OCI-LY3 (cell line): ENCODE results near the gene SH3GL2.

ENCODE experiments used
- H2AFZ ChIP-seq: fragments of 200-600, 300-600 bp; shearing (Covaris generic); 2 replicates; pipeline ENCODE4 v1.6.0; 2014; ENCODE audit warnings: antibody characterized with exemption, low read depth, low read length
- H3K27ac ChIP-seq: fragments of 200-600, 300-600 bp; sonication (generic); 2 replicates; pipeline ENCODE4 v1.5.1; 2014; ENCODE audit warnings: mild to moderate bottlenecking, low read length, moderate library complexity, mixed read lengths
- H3K27me3 ChIP-seq: fragments of 200-600, 300-600 bp; sonication (generic); 2 replicates; pipeline ENCODE4 v1.6.1; 2014; ENCODE audit warnings: low read depth, low read length, mixed read lengths
- H3K36me3 ChIP-seq: fragments of 200-600, 300-600 bp; sonication (generic); replicated peaks from 2 replicates; pipeline ENCODE3; 2014; ENCODE audit warnings: low read depth, low read length, mixed read lengths
- H3K4me1 ChIP-seq: fragments of 300-600, 200-600 bp; sonication (generic); 2 replicates; pipeline ENCODE4 v1.6.1; 2014; ENCODE audit warnings: low read length, mixed read lengths
- H3K4me2 ChIP-seq: fragments of 200-600, 300-600 bp; sonication (generic); 2 replicates; pipeline ENCODE4 v1.6.1; 2014; ENCODE audit warnings: low read length, mixed read lengths
- H3K4me3 ChIP-seq: fragments of 300-600, 200-600 bp; sonication (generic); 2 replicates; pipeline ENCODE4 v1.5.1; 2014; ENCODE audit warnings: antibody characterized with exemption, mild to moderate bottlenecking, low read length, moderate library complexity
- H3K79me2 ChIP-seq: fragments of 300-600, 200-600 bp; shearing (Covaris generic); 2 replicates; pipeline ENCODE4 v1.6.1; 2014; ENCODE audit warnings: mild to moderate bottlenecking, low read length, mixed read lengths
- H3K9ac ChIP-seq: fragments of 300-600, 200-600 bp; shearing (Covaris generic); 2 replicates; pipeline ENCODE4 v1.6.0; 2014; ENCODE audit warnings: mild to moderate bottlenecking, low read length, moderate library complexity
- H3K9me3 ChIP-seq: fragments of 200-600, 300-600 bp; shearing (Covaris generic); 2 replicates; pipeline ENCODE4 v1.6.1; 2014; ENCODE audit warnings: low read length, mixed read lengths; ENCODE audit not compliant: insufficient read depth
- H4K20me1 ChIP-seq: fragments of 200-600, 300-600 bp; sonication (generic); 2 replicates; pipeline ENCODE4 v1.6.1; 2016; ENCODE audit warnings: low read length, mixed read lengths; ENCODE audit not compliant: insufficient read depth
- CTCF ChIP-seq: fragments of 200-600, 300-600 bp; sonication (generic); IDR thresholded peaks from 2 replicates; pipeline ENCODE4 v1.5.1; 2014; ENCODE audit warnings: antibody characterized with exemption, low read length, low read depth
- EZH2phosphoT487 ChIP-seq: fragments of 200-600 bp; shearing (Covaris generic); IDR thresholded peaks from 2 replicates; pipeline ENCODE4 v1.6.1; 2018; ENCODE audit warnings: antibody characterized with exemption, mixed run types, low read depth

The SH3GL2 gene

GRCh38 chr9:17824191-17824590 lies 245.3 kb downstream of the SH3GL2 start:
- no peak overlapping the region for H3K27ac ChIP-seq
- H3K36me3 ChIP-seq, result no peaks in the 10 kb centered on the region
- H4K20me1 ChIP-seq, result no peaks in the 10 kb centered on the region
- no peak overlapping the region for H3K4me3 ChIP-seq
- H2AFZ ChIP-seq, result no peak overlapping the region
- no peaks in the 10 kb centered on the region for H3K4me1 ChIP-seq
- H3K4me2 ChIP-seq, result no peak overlapping the region
- no peaks in the 10 kb centered on the region for H3K27me3 ChIP-seq
- no peak for TF ChIP-seq EZH2phosphoT487
- no peak for TF ChIP-seq CTCF
- H3K9ac ChIP-seq, result no peak overlapping the region
- H3K79me2 ChIP-seq, result no peaks in the 10 kb centered on the region
- no peaks in the 10 kb centered on the region for H3K9me3 ChIP-seq

GRCh38 chr9:17824616-17825264 lies 245.9 kb downstream of the SH3GL2 start:
- Histone ChIP-seq H3K27ac (no peak overlapping the region), H2AFZ (no peak overlapping the region), H3K4me3 (no peak overlapping the region), H3K9ac (no peak overlapping the region), H3K9me3 (no peaks in the 10 kb centered on the region), H3K4me1 (no peaks in the 10 kb centered on the region), H4K20me1 (no peaks in the 10 kb centered on the region), H3K36me3 (no peaks in the 10 kb centered on the region), H3K79me2 (no peaks in the 10 kb centered on the region), H3K4me2 (no peak overlapping the region), H3K27me3 (no peaks in the 10 kb centered on the region)
- TF ChIP-seq CTCF, result no peak
- no peak for TF ChIP-seq EZH2phosphoT487

- H2AFZ ChIP-seq, result no peak overlapping the region
- H3K27me3 ChIP-seq, result no peaks in the 10 kb centered on the region
- no peak overlapping the region for H3K27ac ChIP-seq
- H3K4me1 ChIP-seq, result no peaks in the 10 kb centered on the region
- TF ChIP-seq CTCF (no peak), EZH2phosphoT487 (no peak)
- H3K4me3 ChIP-seq, result no peak overlapping the region
- H3K9ac ChIP-seq, result no peak overlapping the region
- H3K79me2 ChIP-seq, result no peaks in the 10 kb centered on the region
- H3K9me3 ChIP-seq, result no peaks in the 10 kb centered on the region
- H4K20me1 ChIP-seq, result no peaks in the 10 kb centered on the region
- H3K36me3 ChIP-seq, result no peaks in the 10 kb centered on the region
- H3K4me2 ChIP-seq, result no peak overlapping the region
Observed at GRCh38 chr9:17825265-17825659, 246.4 kb downstream of the SH3GL2 start.

GRCh38 chr9:17829064-17829463 lies 250.2 kb downstream of the SH3GL2 start:
- TF ChIP-seq CTCF, result no peak
- TF ChIP-seq EZH2phosphoT487, result no peak

More at GRCh38 chr9:17829064-17829463, 250.2 kb downstream of the SH3GL2 start:
- no peaks in the 10 kb centered on the region for H3K79me2 ChIP-seq
- H3K9me3 ChIP-seq, result no peaks in the 10 kb centered on the region
- H4K20me1 ChIP-seq, result no peaks in the 10 kb centered on the region
- no peaks in the 10 kb centered on the region for H3K4me1 ChIP-seq
- no peaks in the 10 kb centered on the region for H3K36me3 ChIP-seq
- H2AFZ ChIP-seq, result no peak overlapping the region
- H3K27ac ChIP-seq, result no peak overlapping the region
- no peak overlapping the region for H3K4me2 ChIP-seq
- no peak overlapping the region for H3K4me3 ChIP-seq
- no peaks in the 10 kb centered on the region for H3K27me3 ChIP-seq
- H3K9ac ChIP-seq, result no peak overlapping the region
